ENCODE data around the gene LSAMP.
"Not testable (repeated sequence)": the region's sequence is repeated elsewhere in the genome, so short reads cannot be mapped to it uniquely, and the experiment has no call there.

LSAMP gene

GRCh38 chr3:116238846-116239565 lies 206.3 kb downstream of the LSAMP start:
- DNase-seq: no peak

- no peak for DNase-seq
Observed at GRCh38 chr3:116233711-116234357, 211.5 kb downstream of the LSAMP start.

- DNase-seq: peak; percentile 87
Observed at GRCh38 chr3:116230431-116231020, 214.8 kb downstream of the LSAMP start.

DNA sequence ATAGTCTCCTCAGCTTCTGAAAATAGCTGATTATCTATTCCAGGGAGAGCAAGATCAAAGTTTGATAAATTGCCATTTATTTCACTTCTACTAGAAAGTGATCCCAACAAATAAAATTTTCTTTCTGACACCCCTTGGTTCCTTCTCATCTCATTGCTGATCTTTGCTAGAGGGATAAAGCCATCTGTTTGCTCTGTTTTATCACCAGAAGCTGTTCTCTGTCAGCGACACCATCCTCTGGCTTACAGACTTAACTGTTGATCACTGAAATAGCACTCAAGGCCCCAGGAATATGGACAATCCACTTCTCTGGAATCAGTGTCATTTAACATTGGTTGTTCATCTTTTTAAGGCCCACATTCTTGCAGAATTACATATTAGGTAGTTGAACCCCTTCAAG lies 219.0 kb downstream of the LSAMP start:
- no peak for DNase-seq

- no peak for DNase-seq
Observed at GRCh38 chr3:116216761-116217160, 228.5 kb downstream of the LSAMP start.

GRCh38 chr3:116211901-116212300 lies 233.4 kb downstream of the LSAMP start:
- DNase-seq: no peak

DNA sequence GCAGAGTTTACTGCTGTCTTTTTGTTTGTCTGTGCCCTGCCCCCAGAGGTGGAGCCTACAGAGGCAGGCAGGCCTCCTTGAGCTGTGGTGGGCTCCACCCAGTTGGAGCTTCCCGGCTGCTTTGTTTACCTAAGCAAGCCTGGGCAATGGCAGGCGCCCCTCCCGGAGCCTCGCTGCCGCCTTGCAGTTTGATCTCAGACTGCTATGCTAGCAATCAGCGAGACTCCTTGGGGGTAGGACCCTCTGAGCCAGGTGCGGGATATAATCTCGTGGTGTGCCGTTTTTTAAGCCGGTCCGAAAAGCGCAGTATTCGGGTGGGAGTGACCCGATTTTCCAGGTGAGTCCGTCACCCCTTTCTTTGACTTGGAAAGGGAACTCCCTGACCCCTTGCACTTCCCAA lies 236.5 kb downstream of the LSAMP start:
- not testable (repeated sequence) for DNase-seq

DNA sequence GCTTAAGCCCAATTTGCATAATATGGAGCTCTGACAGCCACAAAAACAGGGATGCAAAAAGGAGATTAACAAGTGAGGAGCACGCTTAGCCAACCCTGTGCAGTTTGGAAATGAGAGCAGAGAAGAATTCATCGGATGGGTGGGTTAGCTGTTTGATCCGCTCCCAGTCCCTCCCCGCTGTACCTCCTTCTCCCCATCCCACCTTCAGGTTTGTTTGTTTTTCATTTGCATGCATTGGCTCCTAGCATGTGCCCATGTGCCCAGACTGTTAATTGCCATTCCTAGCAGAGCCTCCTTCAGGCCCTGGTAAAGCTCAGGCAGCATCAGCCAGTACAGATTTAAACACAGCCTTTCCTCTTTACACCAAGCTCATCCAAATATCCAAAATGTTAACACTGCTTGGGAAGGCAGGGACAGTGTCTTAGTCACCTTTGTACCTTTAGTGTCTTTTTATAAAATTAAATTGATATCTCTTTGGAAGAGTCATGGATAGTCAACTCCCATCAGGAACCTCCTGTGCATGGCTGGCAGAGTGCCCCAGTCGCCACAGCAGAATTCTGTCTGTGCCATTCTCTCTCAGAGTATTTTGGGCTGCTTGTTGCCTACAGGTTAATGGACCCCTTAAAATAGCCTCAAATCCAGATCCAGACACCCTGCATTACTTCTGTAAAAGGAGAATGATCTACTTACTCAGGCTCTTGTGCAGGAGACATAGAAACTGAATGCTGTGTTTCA lies 244.2 kb downstream of the LSAMP start:
- DNase-seq: no peak

- DNase-seq: no peak
Observed at GRCh38 chr3:116199063-116199462, 246.2 kb downstream of the LSAMP start.

- no peak for DNase-seq
Observed at GRCh38 chr3:116198087-116198486, 247.2 kb downstream of the LSAMP start.

DNA sequence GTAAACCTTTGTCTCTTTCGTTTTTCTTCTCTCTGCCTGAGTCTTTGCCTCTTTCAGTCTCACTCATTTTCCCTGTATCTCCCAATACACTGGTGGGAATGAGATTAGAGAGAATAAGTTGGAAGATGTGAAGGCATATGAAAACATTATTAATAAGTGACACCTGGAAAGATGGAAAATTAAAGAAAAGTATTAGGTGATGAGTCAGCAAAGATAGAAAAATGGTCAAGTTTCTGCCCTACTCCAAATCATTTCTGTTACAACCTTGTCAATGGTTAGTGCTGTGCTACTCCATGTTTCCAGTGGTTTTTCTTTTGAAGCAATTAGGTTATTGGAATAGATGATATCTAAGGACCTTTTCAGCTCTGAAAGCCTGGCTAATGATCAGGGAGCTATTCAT lies 252.8 kb downstream of the LSAMP start:
- DNase-seq: no peak

DNA sequence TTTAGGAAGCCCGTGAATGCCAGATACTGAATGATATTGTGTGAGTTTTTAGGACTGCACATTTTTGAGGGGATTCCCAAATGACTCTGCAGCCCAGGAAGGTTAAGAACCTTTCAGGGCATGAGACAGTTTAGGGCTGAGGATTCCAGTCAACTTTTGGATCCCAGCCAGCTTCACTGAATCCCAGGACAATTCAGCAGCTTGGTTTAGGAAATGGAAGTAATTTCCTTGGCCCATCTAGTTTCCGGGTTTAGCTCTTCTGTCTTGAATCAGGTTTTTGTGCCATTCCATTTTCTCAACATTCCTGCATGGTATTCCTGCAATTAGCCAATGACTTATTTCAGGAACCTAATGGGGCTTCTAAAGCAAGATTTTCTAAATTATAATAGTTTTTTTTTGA lies 253.9 kb downstream of the LSAMP start:
- no peak for DNase-seq

DNA sequence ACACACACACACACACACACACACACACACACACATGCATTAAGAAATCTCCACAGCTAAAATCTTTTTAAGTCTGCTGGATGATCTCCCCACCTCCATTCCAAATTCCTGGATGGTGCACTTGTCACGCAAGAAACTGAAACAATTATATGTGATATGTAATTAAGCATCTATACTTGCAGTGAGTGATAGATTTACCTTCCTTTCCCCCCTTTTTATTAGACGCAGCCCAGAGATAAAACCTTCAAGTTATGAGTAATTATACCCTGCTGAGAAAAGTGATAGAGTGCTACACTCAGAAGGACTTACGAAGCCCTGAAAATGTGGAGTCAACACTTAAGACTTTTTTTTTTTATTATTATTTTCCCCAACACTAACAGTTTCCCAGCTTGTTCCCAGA lies 255.2 kb downstream of the LSAMP start:
- no peak for DNase-seq

GRCh38 chr3:116188231-116188785 lies 257.0 kb downstream of the LSAMP start:
- DNase-seq: peak; percentile 45

GRCh38 chr3:116186049-116186448 lies 259.2 kb downstream of the LSAMP start:
- DNase-seq: no peak

- no peak for DNase-seq
Observed at GRCh38 chr3:116181159-116181558, 264.1 kb downstream of the LSAMP start.

- peak; percentile 16 for DNase-seq
Observed at GRCh38 chr3:116179091-116179490, 266.2 kb downstream of the LSAMP start.

- no peak for DNase-seq
Observed at GRCh38 chr3:116176974-116177555, 268.2 kb downstream of the LSAMP start.

GRCh38 chr3:116166121-116166520 lies 279.2 kb downstream of the LSAMP start:
- no peak for DNase-seq

DNA sequence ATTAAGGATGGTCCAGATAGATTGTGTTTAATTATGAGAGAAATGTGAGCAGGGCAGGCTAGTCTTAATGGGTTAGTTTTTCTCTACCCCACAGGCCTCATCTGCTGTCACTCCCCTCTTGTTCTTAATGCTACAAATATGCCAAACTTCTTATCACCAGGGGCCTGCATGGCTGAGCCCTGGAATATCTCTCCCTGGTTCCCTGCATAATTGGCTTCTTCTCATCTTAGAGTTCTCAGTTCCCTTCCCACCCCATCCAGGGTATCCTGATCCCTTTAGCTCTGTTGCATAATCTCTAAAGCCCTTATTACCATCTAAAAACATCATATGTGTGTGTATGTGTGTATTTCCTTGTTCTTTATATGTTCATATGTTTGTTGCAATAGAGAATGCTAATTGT lies 279.6 kb downstream of the LSAMP start:
- no peak for DNase-seq

- peak; percentile 60 for DNase-seq
Observed at GRCh38 chr3:116165135-116165534, 280.2 kb downstream of the LSAMP start.

DNA sequence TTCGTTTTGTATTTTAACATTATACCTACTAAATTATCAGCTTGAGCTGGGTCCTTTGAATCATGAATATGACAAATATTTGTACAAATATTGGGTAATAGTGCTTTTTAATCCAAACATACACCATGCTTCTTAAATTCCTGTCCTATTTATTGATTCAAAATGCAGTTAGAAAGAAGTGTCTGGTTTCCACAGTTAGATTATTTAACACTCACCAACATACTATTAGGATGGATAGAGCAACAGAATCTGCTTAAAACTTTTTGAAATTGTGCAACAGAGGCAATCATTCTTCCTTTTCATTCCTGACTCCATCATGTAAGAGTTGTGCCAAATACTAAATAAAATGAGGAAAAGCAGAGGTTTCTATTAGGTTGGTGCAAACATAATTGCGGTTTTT lies 281.2 kb downstream of the LSAMP start:
- no peak for DNase-seq
